Activated naive CD4-positive, alpha-beta T cell (primary cell): ENCODE results near the gene COL17A1.

Source experiments
- DNase-seq, 4 experiments: peaks; one replicate each; lab custom pipeline; 2025; lab: John Stamatoyannopoulos, UW

COL17A1 gene

DNA sequence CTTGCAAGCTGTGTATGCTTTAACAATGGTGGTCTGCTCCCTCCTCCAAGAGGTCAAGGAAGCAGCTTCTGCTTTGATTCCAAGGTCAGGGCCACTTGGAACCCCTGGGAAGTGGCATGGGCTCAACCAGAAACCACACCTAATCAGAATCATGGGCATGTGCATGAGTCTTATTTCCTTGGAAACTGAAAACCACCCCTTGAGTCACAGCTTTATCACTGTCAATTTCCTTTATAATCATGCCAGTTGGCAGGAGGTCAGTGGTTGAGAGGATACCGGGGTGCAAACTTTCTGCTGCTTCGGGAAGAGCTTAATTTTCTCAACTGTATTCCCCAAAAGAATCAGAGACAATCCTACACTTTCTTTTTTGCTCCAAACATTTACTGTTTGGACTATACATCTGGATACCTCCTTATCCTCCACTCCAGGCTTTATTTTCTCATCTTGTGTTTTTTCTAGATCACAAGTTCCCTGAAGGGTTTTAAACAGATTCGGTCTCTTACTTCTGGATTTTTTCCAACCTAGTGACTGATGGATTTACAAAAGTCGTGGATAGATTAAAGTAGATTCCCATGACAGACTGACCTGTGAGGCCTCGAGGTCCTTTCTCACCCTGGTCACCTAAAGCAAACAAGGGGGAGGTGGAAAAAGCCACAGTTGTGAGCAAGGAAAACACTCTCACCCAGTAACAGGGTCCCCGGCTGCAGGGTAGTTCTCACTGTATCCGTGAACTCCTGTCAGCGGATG is 36.0 kb downstream of the COL17A1 start:
- DNase-seq: no peak

DNA sequence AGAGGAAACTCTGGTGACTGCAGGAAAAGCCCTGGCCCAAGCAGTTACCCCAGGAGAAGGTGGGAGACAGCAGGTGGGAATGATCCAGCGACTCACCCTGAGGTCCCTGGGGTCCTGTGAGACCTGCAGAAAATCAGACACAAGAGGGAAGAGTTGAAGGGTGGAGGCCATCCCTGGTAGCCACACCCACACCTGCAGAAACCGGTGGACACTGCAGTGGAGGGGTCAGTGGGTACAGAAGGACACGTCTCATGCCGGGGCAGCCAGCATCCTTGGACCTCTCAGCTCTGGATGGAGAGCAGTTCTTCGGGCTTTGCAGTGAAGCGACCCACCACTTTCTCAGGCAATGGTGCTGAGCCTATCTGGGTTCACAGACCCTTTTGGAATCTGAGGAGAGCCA is 39.0 kb downstream of the COL17A1 start:
- DNase-seq: no peak

DNA sequence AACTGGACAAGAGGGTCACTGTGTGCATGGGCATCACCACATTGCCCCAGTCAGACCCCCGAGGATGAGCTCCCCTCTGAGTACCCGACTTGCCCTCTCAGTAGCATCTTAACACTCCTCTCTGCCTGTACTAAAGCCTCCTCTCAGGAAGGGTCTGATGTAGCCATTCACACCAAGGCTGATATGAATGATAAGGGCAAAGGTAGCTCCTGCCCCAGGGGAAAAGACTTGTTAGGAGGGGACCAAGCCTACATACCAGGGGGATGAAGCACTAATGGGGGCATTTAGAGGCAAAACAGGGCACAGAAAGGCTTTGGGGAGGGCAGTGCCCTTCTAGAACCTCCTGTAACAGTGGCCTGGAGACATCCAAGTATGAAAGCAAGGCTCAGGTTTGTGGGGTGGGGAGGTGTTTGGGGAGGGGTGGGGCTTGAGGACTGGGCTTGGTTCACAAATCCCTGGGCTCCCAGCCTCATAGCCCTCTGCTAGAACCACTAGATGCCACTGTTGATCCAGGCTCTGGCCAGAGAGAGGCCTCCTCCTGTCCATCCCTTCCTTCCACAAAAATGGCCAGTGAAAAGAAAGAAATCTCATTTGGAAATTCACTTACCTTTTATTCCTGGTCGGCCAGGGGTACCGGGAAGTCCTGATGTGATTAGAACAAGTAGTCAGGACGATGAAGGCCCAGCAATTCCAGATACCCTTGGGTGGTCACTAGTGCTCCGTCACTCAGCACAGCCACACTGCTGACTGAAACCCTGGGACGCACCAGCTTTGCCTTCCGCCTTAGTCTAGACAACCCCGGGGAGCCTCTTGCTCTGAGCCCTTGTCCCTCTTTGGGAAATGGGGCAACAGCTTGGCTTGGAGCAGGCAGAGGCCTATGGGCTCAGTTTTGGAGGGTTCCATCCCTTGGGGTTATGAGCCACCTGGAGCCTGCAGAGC is 40.3 kb downstream of the COL17A1 start:
- DNase-seq: no peak

DNA sequence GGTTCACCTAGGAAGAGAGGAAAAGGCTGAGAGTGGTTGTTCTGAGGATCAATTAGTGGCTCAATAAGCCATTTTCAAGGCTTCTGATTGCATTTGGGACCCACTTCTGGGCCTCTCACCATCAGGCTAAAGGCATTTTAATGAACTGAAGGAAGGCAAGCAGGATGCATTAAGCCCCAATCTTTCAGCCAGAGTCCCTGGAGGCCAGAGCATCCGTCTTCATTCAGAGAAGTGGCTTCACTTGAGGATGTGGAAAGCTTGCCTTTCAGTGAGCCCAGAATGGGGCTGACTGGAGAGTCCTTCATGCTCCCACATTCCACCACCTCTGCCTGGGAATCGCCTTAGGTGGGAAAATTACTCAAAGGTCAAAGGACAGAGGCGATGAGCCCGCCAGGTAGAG is 41.8 kb downstream of the COL17A1 start:
- DNase-seq: no peak

DNA sequence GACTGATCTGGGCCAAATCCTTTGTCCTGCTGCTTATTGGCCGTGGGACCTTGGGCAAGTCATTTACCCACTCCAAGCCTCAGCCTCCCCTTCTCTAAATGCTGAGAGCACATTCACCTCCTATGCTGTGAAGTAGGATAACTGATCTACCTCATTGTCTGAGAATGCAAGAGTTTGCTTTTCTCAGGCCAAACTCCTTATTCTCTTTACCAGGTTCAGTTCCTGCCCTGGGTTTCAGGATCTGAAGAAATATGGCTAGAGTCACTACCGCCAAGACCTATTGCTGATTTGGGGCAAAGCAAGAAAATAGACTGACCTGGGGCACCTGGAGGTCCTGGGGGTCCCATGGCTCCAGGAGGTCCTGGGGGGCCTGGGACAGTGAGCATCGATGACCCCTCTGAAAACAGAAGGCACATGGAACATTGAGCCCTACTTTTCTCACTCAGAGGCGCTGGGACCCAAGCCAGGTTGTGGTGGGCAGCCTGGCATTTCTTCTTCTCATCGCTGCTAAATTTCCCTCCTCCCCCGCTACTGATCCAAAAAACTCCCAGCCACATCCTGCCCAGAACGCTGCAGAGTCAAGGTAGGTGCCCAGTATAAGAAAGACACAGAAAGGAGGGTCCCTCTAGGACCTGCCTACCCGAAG is 42.4 kb downstream of the COL17A1 start:
- DNase-seq: no peak

DNA sequence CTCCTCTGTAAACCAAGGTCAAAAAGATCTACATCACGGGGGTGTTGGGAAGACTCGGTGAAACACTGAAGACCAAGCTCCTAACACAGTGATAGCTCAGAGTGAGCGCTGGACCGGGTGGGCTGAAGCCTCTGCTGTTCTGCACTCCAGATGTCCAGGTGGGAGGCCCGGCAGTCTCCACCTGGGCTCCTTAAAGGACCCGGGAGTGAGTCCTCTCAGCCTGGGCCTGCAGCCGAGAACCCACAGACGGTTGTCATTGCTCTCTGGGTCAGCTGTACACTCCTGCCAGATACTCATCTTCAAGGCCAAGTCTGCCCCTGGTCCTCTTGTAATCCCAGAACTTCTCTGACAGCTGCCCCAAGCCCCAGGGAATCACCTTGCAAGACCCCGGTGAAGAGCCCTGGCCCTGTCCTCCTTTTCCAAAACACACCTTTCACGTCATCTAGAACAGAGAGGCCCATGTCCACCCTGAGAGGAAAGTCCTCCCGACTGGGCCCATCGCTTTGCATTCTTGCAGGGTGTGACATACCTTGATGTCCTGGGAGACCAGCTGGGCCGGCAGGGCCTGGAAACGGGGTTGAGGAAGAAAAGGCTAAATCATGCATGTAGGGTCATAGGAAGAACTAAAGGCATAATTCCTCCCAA is 43.7 kb downstream of the COL17A1 start:
- DNase-seq: no peak

DNA sequence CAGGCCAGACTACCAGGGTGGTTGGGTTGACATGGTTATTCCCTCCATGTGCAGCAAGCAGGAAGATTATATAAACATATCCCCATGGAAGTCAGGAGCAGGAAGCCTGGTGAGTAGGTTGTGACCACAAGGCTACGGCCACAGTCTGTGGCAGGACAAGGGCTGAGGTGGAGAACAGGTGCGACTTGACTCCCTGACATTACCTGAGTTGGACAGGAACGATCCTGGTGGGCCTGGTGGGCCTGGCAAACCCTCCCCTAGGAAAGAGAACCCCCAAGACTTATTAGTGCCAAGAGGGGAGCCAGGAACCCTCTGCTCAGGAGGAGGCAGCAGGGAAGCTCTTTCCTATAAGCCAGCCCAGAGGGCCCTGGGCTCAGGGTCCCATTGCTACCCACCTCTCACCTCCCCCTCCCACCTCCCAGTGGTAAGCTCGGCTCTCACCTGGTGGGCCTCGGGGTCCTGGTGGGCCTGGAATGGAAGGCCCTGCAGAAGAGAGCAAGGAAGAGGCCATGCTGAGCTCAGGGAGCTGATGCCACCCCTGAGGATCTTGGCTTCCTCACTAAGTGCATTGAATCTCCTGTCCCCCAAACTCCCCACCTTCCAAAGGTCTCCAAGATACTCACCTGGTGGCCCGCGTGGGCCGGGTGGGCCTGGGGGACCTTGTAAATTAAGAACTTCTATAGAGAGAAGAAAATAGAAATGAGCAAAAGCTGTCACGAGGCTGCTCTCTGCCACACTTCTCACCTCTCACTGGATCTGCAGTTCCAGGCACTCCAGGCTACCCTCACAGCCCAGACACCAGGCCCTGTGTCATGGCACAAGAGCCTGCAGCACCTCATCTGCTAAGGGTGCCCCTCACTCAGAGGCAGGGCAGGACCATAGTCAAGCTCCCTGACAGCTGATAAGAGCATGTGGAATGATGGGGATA is 44.6 kb downstream of the COL17A1 start:
- no peak for DNase-seq

DNA sequence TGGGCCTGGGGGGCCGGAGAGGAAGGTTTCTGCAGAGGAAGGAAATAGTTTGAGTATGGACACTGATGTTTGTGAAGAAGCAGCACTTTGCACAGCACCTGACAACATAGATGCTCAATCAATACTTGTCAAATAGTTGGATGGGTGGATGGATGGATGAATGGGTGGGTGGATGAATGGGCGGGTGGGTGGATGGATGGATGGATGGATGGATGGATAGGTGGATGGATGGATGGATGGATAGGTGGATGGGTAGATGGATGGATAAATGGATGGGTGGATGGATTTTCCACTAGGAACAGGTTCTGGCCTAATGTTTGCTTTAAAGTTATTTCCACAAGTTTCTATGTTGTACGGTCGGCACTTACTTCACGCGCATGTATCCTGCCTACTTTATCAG is 45.3 kb downstream of the COL17A1 start:
- DNase-seq: no peak

DNA sequence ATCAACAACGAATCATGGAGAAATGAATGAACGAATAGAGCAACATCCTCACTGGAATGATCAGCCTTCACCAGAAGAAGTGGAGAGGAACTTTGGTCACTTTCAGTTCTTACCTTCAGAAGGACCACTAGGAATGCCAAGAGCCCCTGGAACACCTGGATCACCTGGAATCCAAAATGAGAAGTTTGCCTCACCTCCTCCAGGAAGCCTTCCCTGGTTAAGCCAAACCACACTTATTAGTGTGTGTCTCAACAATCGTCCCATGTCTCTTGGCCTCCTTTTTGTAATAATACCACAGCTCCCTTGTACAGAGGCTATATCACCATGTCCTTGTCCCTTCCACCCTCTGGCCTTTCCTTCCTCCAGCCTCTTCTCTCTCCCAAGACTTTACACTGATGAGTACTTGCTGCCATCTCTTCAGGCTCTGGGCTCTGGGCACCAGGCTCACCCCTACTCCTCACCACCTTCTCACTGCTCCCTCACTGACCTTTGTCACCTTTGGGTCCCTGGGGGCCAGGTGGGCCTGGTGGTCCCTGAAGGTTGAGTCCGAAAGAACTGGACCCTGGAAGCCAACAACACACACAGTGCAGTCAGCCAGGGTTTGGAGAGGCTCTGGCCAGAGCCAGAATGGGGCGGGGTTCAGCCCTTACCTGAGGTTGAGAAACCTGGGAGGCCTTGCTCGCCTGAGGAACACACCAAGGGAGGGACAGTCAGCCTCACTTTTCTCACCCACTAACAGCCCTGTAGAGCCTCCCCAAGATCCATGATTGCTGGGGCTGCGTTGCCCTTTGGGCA is 46.5 kb downstream of the COL17A1 start:
- no peak for DNase-seq

DNA sequence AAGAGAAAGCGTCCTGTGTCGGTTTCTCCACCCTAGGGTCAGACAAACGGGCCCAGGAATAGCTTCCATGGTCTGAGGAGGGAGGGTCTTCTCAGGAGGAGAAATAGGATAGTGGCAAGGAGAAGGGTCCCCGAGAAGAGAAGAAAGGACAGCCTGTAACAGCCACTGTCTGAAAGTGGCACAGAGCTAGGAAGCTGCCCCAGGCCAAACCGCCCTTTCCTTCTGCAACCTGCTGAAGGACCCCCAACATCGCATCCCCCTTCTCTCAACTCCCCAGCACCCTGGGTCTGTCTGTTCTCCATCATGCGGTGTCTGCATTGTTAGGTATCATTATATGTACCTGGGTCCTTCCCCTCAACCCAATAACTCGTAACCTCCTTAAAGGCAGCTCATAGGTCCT is 47.1 kb downstream of the COL17A1 start:
- DNase-seq: no peak

DNA sequence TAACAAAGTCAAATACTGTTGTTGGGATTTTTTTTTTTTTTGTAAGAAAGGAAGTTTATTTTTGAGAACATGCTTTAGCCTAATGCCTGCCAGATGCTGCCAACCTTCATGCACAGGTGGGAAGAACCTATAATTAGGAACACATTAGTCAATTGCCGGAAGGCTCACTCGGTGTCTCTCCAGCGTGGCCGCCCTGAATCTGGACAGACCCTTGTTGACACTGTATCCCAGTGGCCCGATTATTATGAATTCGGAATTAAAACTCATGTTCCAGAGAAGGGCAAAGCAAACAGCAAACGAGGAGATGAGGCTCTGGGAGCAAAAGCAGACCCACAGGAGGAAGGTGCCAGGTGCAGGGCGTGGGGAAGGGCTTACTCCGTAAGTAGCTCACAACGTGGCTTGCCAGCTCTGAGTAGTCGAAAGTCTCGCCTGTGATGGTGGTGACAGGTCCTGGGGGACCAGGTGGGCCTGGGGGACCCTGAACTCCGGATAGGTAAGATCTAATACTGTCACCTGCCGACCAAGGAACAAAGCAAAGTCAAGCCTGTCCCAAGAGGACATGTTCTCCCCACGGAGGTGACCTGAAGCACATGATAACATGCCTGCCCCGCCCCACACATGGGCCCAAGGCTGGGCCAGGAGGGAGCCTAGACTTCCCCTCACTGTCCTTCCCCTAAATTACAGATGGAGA is 48.3 kb downstream of the COL17A1 start:
- no peak for DNase-seq

DNA sequence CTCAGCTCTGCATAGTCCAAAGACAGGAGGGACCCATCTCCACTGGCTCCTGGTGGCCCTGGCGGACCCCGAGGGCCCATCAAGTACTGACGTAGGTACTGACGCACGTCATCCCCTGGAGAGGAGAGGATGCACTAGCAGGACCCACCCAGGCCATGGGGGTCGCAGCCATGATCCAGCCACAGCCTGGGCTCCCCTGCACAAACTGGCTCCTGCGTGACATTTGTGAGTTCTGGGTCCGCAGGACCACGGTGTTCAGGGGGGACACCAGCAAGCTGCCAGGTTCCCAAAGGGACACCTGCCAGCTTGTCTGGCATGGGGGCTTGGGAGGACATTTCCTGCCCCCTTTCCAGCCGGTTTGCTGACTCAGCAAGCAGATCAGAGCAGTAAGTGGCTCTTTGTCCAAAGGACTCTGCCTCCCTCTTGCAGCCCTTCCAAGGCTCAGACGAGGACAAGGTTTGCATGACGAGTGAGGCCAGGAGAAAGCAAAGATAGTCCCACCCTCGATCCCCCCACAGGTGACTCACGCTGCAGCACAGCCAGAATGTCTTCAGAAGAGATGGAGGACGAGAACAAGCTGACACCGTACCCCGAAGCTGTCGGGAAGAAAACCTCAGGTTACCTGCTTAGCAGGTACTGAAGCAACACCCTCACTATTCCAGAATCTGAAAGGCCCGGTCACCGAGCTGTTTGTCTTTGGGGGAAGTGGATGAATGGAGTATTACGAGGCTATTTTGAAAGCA is 49.0 kb downstream of the COL17A1 start:
- no peak for DNase-seq

DNA sequence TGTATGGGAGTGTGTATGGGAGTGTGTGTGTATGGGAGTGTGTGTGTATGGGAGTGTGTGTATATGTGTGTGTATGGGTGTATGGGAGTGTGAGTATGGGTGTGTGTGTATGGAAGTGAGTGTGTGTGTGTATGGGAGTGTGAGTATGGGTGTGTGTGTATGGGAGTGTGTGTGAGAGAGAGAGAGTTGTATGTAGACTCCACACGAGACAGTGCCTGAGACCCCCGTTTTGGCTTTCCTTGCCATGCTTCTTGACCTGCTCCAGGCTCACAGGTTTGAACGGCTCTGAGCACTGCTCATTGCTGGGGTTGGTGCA is 49.7 kb downstream of the COL17A1 start:
- DNase-seq: no peak

DNA sequence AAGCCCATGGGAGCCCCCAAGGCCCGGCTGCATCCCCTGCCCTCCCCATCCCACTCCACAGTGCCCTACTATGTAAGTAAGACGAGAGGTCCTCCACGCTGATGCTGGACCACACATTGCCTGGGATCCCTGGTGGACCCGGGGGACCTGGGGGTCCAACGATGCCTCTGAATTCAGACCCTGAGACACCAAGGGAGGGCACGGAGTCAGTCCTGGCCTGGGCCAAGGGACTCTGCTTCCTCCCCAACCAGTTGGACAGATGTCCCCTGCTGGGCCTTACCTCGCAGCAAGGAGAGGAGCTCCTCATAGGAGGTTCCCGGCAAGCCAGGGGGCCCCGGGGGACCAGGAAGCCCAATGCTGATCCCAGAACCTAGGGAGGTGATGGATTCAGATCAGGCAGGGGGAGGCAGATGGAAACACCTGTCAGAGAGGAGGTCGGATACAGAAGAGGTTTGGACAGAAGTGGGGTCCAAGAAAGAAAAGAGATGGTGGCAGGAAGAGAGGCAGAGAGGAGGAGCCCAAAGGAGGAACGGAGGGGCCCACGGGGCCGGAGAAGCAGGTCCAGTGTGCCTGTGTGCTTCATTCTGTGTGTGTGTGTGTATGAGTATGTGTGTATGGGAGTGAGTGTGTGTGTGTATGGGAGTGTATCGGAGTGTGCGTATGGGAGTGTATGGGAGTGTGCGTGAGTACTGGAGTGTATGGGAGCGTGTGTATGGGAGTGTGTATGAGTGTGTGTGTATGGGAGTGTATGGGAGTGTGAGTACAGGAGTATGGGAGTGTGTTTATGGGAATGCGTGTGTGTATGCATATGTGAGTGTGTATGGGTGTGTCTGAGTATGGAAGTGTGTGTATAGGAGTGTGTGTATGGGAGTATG is 50.2 kb downstream of the COL17A1 start:
- DNase-seq: no peak

DNA sequence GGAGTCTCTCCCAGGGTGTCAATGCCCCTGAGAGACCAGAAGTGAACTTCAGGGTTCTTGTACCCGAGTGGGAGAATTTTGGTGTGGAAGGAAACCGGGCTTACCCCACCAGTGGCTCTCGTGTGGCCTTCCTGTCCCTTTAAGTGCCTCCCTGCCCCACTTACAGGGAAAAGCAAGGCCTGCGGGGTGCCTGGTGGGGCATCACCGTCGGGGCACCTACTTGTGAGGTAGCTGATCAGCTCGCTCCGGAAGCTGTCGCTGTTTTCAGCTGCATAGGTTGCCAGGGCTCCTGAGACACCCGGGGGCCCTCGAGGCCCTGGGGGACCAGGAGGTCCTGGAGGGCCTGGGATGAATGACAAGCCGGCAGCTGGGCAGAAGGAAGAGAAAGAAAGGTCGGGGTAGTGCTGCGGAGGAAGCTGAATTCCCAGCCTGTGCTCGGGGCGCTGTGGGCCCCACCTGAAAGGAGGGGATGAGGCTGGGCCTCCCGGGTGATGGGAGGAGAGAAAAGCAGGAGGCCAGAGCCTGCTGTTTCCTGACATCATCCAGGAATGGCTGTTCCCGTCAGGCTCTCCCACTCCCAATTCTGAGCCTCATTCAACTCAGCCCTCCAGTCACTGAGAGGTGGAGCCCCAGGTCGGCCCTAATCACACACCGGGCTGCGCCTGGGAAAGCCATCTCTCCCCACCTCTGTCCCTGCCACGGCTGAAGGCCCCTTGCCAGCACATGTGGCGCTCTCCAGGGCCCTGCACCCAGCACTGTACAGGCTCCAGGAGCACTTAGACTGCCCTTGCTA is 51.1 kb downstream of the COL17A1 start:
- no peak for DNase-seq

DNA sequence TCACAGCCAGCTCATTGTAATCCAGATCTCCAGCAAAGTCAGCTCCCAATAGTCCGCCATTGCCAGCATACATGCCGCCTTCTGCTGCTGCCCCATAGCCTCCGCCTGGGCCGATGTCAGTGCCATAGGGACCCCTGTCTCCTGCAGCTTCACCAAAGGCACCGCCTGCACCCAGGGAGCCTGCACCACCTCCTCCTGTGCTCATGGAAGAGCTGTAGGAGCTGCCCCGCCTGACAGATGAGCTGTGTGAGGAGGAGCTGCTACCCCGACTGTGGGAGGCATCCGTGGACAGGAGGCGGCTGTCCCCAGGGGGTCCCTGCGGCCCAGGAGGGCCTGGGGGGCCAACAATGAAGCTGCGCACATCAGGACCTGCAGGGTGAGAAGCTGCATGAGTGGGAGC is 51.7 kb downstream of the COL17A1 start:
- no peak for DNase-seq

DNA sequence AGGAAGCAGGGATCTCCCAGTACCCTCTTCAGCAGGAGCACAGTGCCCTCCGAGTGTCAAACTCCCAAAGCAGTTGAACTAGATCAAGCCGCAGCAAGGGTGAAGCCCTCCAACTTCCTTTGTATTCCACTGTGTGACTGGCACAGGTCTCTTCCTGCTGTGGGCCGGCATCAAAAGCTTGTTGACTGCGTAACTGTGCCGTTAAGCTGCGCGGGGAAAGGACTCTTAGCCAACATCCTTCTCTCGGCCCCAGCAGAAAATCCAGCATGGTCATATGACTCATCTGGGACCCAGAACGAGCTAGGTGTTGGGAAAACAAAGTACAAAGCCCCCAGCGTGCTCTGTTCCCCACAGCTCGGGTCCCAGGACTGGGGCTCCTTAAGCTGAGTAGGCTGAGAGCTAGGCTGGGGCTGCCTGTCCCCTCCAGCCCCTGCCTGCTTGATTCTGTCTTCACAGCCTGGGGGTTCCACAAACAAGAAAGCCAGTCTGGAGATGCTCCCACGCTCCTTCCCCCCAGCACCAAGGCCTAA is 52.2 kb downstream of the COL17A1 start:
- DNase-seq: no peak
